ENCODE data around the gene SPPL3. TPM values are rescaled to one million over a fixed set of nuclear protein-coding genes. Genes with fewer than 3 reads are reported as not detected.

Gene SPPL3
- polyA plus RNA-seq, 2 donors: 16.7 to 29.3 TPM

- no peaks in the 10 kb centered on the region for H3K36me3 ChIP-seq (ENCODE audit: control insufficient read depth in 2 of 2, insufficient read depth in 2 of 2, low read length in 1 of 2)
- no peak overlapping the region for H3K4me3 ChIP-seq (ENCODE audit: low read depth in 1 of 2, low read length in 2 of 2)
- 60 to 68% methylated on average over 3 of the region's 3 CpGs for WGBS, 2 donors
- no peaks in the 10 kb centered on the region for H3K27me3 ChIP-seq (ENCODE audit: control insufficient read depth in 1 of 2, insufficient read depth in 2 of 2, low read length in 2 of 2)
- no peaks in the 10 kb centered on the region for H3K9me3 ChIP-seq (ENCODE audit: control insufficient read depth in 2 of 2, insufficient read depth in 1 of 2, low read depth in 1 of 2, low read length in 1 of 2)
- H3K27ac ChIP-seq (ENCODE audit: low read depth in 2 of 2, low read length in 1 of 2): no peak overlapping the region
- peaks cover 0 to 3% of the 10 kb centered on the region in 2 donors for H3K4me1 ChIP-seq (ENCODE audit: control insufficient read depth in 2 of 2, insufficient read depth in 2 of 2, low read length in 1 of 2)
Observed at GRCh38 chr12:120853188-120853587, 51.0 kb downstream of the SPPL3 start.

DNA sequence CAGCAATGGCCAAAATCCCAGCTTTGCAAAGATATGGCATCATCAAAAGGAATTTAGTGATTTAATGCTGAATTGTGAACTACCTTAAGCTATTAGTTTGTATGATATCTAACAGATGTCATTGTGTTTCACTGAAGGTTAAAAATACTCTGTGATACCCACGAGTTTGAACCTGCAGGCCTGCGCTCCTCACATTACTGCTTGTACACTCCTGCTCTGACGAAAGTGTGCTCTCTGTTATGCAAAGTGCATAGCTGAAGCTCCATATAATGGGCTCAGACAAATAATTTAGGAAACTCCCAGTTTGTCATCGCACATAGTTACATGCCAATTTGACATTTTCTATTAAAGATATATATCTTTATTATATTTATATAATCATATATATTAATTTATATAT lies 52.2 kb downstream of the SPPL3 start:
- Histone ChIP-seq H3K36me3 (ENCODE audit: control insufficient read depth in 2 of 2, insufficient read depth in 2 of 2, low read length in 1 of 2) (no peaks in the 10 kb centered on the region), H3K4me3 (ENCODE audit: low read depth in 1 of 2, low read length in 2 of 2) (no peak overlapping the region), H3K27ac (ENCODE audit: low read depth in 2 of 2, low read length in 1 of 2) (no peak overlapping the region), H3K4me1 (ENCODE audit: control insufficient read depth in 2 of 2, insufficient read depth in 2 of 2, low read length in 1 of 2) (no peaks in the 10 kb centered on the region), H3K27me3 (ENCODE audit: control insufficient read depth in 1 of 2, insufficient read depth in 2 of 2, low read length in 2 of 2) (no peaks in the 10 kb centered on the region), H3K9me3 (ENCODE audit: control insufficient read depth in 2 of 2, insufficient read depth in 1 of 2, low read depth in 1 of 2, low read length in 1 of 2) (no peaks in the 10 kb centered on the region)
- WGBS, 2 donors: 67 to 69% methylated on average over 4 of the region's 4 CpGs

- Histone ChIP-seq H3K27me3 (ENCODE audit: control insufficient read depth in 1 of 2, insufficient read depth in 2 of 2, low read length in 2 of 2) (no peaks in the 10 kb centered on the region), H3K36me3 (ENCODE audit: control insufficient read depth in 2 of 2, insufficient read depth in 2 of 2, low read length in 1 of 2) (no peaks in the 10 kb centered on the region), H3K4me3 (ENCODE audit: low read depth in 1 of 2, low read length in 2 of 2) (no peak overlapping the region), H3K27ac (ENCODE audit: low read depth in 2 of 2, low read length in 1 of 2) (no peak overlapping the region), H3K4me1 (ENCODE audit: control insufficient read depth in 2 of 2, insufficient read depth in 2 of 2, low read length in 1 of 2) (no peaks in the 10 kb centered on the region), H3K9me3 (ENCODE audit: control insufficient read depth in 2 of 2, insufficient read depth in 1 of 2, low read depth in 1 of 2, low read length in 1 of 2) (no peaks in the 10 kb centered on the region)
- 81 to 83% methylated on average over 7 of the region's 7 CpGs for WGBS, 2 donors
Observed at GRCh38 chr12:120851444-120851843, 52.7 kb downstream of the SPPL3 start.

DNA sequence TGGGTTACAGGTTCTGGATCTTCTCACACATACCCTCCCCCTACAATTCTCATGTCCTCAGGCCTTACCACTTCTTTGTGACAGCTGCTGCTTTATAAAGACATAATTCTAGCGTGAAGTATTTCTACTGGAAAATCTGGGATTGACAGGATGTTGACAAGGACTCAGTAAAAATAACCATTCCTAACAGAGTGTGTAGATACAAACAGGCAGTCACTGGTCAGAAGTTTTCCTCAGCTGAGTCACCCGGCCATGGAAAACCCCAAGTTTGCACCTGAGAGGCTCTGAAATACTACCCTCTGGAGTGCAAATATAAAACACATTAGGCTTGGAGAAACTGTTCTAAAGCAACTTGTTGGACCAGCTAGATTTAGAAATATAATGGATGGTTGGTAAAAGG lies 54.4 kb downstream of the SPPL3 start:
- H3K4me1 ChIP-seq (ENCODE audit: control insufficient read depth in 2 of 2, insufficient read depth in 2 of 2, low read length in 1 of 2): peaks cover 0 to 4% of the 10 kb centered on the region in 2 donors
- no peaks in the 10 kb centered on the region for H3K27me3 ChIP-seq (ENCODE audit: control insufficient read depth in 1 of 2, insufficient read depth in 2 of 2, low read length in 2 of 2)
- 35 to 44% methylated on average over 2 of the region's 2 CpGs for WGBS, 2 donors
- H3K36me3 ChIP-seq (ENCODE audit: control insufficient read depth in 2 of 2, insufficient read depth in 2 of 2, low read length in 1 of 2): peaks cover 0 to 5% of the 10 kb centered on the region in 2 donors
- peak overlapping the region in 1 of 2 donors; percentile 57 for H3K27ac ChIP-seq (ENCODE audit: low read depth in 2 of 2, low read length in 1 of 2)
- H3K4me3 ChIP-seq (ENCODE audit: low read depth in 1 of 2, low read length in 2 of 2): no peak overlapping the region
- no peaks in the 10 kb centered on the region for H3K9me3 ChIP-seq (ENCODE audit: control insufficient read depth in 2 of 2, insufficient read depth in 1 of 2, low read depth in 1 of 2, low read length in 1 of 2)

- Histone ChIP-seq H3K9me3 (ENCODE audit: control insufficient read depth in 2 of 2, insufficient read depth in 1 of 2, low read depth in 1 of 2, low read length in 1 of 2) (no peaks in the 10 kb centered on the region), H3K36me3 (ENCODE audit: control insufficient read depth in 2 of 2, insufficient read depth in 2 of 2, low read length in 1 of 2) (peaks cover 0 to 5% of the 10 kb centered on the region in 2 donors), H3K4me3 (ENCODE audit: low read depth in 1 of 2, low read length in 2 of 2) (no peak overlapping the region), H3K27me3 (ENCODE audit: control insufficient read depth in 1 of 2, insufficient read depth in 2 of 2, low read length in 2 of 2) (no peaks in the 10 kb centered on the region), H3K4me1 (ENCODE audit: control insufficient read depth in 2 of 2, insufficient read depth in 2 of 2, low read length in 1 of 2) (peaks cover 0 to 4% of the 10 kb centered on the region in 2 donors), H3K27ac (ENCODE audit: low read depth in 2 of 2, low read length in 1 of 2) (peak overlapping the region; percentile 49)
- 35 to 36% methylated on average over 3 of the region's 3 CpGs for WGBS, 2 donors
Observed at GRCh38 chr12:120847814-120848213, 56.3 kb downstream of the SPPL3 start.

- H3K9me3 ChIP-seq (ENCODE audit: control insufficient read depth in 2 of 2, insufficient read depth in 1 of 2, low read depth in 1 of 2, low read length in 1 of 2): no peaks in the 10 kb centered on the region
- no peaks in the 10 kb centered on the region for H3K27me3 ChIP-seq (ENCODE audit: control insufficient read depth in 1 of 2, insufficient read depth in 2 of 2, low read length in 2 of 2)
- H3K4me1 ChIP-seq (ENCODE audit: control insufficient read depth in 2 of 2, insufficient read depth in 2 of 2, low read length in 1 of 2): peaks cover 0 to 4% of the 10 kb centered on the region in 2 donors
- peak overlapping the region; percentile 49 to 81 for H3K27ac ChIP-seq (ENCODE audit: low read depth in 2 of 2, low read length in 1 of 2)
- no peak overlapping the region for H3K4me3 ChIP-seq (ENCODE audit: low read depth in 1 of 2, low read length in 2 of 2)
- 42 to 46% methylated on average over 4 of the region's 4 CpGs for WGBS, 2 donors
- peaks cover 0 to 5% of the 10 kb centered on the region in 2 donors for H3K36me3 ChIP-seq (ENCODE audit: control insufficient read depth in 2 of 2, insufficient read depth in 2 of 2, low read length in 1 of 2)
Observed at GRCh38 chr12:120847392-120847791, 56.8 kb downstream of the SPPL3 start.

- no peak overlapping the region for H3K4me3 ChIP-seq (ENCODE audit: low read depth in 1 of 2, low read length in 2 of 2)
- H3K9me3 ChIP-seq (ENCODE audit: control insufficient read depth in 2 of 2, insufficient read depth in 1 of 2, low read depth in 1 of 2, low read length in 1 of 2): no peaks in the 10 kb centered on the region
- no peaks in the 10 kb centered on the region for H3K27me3 ChIP-seq (ENCODE audit: control insufficient read depth in 1 of 2, insufficient read depth in 2 of 2, low read length in 2 of 2)
- H3K27ac ChIP-seq (ENCODE audit: low read depth in 2 of 2, low read length in 1 of 2): no peak overlapping the region
- H3K36me3 ChIP-seq (ENCODE audit: control insufficient read depth in 2 of 2, insufficient read depth in 2 of 2, low read length in 1 of 2): peaks cover 0 to 5% of the 10 kb centered on the region in 2 donors
- H3K4me1 ChIP-seq (ENCODE audit: control insufficient read depth in 2 of 2, insufficient read depth in 2 of 2, low read length in 1 of 2): peaks cover 0 to 4% of the 10 kb centered on the region in 2 donors
Observed at GRCh38 chr12:120846721-120847120, 57.4 kb downstream of the SPPL3 start.

- Histone ChIP-seq H3K36me3 (ENCODE audit: control insufficient read depth in 2 of 2, insufficient read depth in 2 of 2, low read length in 1 of 2) (peaks cover 0 to 5% of the 10 kb centered on the region in 2 donors), H3K27ac (ENCODE audit: low read depth in 2 of 2, low read length in 1 of 2) (no peak overlapping the region), H3K27me3 (ENCODE audit: control insufficient read depth in 1 of 2, insufficient read depth in 2 of 2, low read length in 2 of 2) (no peaks in the 10 kb centered on the region), H3K4me3 (ENCODE audit: low read depth in 1 of 2, low read length in 2 of 2) (no peak overlapping the region), H3K4me1 (ENCODE audit: control insufficient read depth in 2 of 2, insufficient read depth in 2 of 2, low read length in 1 of 2) (peaks cover 0 to 4% of the 10 kb centered on the region in 2 donors), H3K9me3 (ENCODE audit: control insufficient read depth in 2 of 2, insufficient read depth in 1 of 2, low read depth in 1 of 2, low read length in 1 of 2) (no peaks in the 10 kb centered on the region)
- WGBS, 2 donors: 95 to 98% methylated on average over 7 of the region's 7 CpGs
Observed at GRCh38 chr12:120845696-120846095, 58.5 kb downstream of the SPPL3 start.

GRCh38 chr12:120844768-120845449 lies 59.2 kb downstream of the SPPL3 start:
- Histone ChIP-seq H3K27ac (ENCODE audit: low read depth in 2 of 2, low read length in 1 of 2) (no peak overlapping the region), H3K4me3 (ENCODE audit: low read depth in 1 of 2, low read length in 2 of 2) (no peak overlapping the region), H3K4me1 (ENCODE audit: control insufficient read depth in 2 of 2, insufficient read depth in 2 of 2, low read length in 1 of 2) (peaks cover 0 to 4% of the 10 kb centered on the region in 2 donors), H3K27me3 (ENCODE audit: control insufficient read depth in 1 of 2, insufficient read depth in 2 of 2, low read length in 2 of 2) (no peaks in the 10 kb centered on the region), H3K9me3 (ENCODE audit: control insufficient read depth in 2 of 2, insufficient read depth in 1 of 2, low read depth in 1 of 2, low read length in 1 of 2) (no peaks in the 10 kb centered on the region), H3K36me3 (ENCODE audit: control insufficient read depth in 2 of 2, insufficient read depth in 2 of 2, low read length in 1 of 2) (peaks cover 0 to 5% of the 10 kb centered on the region in 2 donors)
- 92 to 93% methylated on average over 18 of the region's 18 CpGs for WGBS, 2 donors

- 77 to 79% methylated on average over 5 of the region's 5 CpGs for WGBS, 2 donors
Observed at GRCh38 chr12:120844297-120844696, 59.9 kb downstream of the SPPL3 start.

More at GRCh38 chr12:120844297-120844696, 59.9 kb downstream of the SPPL3 start:
- H3K27me3 ChIP-seq (ENCODE audit: control insufficient read depth in 1 of 2, insufficient read depth in 2 of 2, low read length in 2 of 2): no peaks in the 10 kb centered on the region
- H3K36me3 ChIP-seq (ENCODE audit: control insufficient read depth in 2 of 2, insufficient read depth in 2 of 2, low read length in 1 of 2): peaks cover 0 to 5% of the 10 kb centered on the region in 2 donors
- peaks cover 0 to 4% of the 10 kb centered on the region in 2 donors for H3K4me1 ChIP-seq (ENCODE audit: control insufficient read depth in 2 of 2, insufficient read depth in 2 of 2, low read length in 1 of 2)
- H3K27ac ChIP-seq (ENCODE audit: low read depth in 2 of 2, low read length in 1 of 2): no peak overlapping the region
- H3K4me3 ChIP-seq (ENCODE audit: low read depth in 1 of 2, low read length in 2 of 2): no peak overlapping the region
- H3K9me3 ChIP-seq (ENCODE audit: control insufficient read depth in 2 of 2, insufficient read depth in 1 of 2, low read depth in 1 of 2, low read length in 1 of 2): no peaks in the 10 kb centered on the region

All from esophagus (tissue), 2 donors.